ENCODE data around the gene CADPS.

- TF ChIP-seq, protein P1, sequence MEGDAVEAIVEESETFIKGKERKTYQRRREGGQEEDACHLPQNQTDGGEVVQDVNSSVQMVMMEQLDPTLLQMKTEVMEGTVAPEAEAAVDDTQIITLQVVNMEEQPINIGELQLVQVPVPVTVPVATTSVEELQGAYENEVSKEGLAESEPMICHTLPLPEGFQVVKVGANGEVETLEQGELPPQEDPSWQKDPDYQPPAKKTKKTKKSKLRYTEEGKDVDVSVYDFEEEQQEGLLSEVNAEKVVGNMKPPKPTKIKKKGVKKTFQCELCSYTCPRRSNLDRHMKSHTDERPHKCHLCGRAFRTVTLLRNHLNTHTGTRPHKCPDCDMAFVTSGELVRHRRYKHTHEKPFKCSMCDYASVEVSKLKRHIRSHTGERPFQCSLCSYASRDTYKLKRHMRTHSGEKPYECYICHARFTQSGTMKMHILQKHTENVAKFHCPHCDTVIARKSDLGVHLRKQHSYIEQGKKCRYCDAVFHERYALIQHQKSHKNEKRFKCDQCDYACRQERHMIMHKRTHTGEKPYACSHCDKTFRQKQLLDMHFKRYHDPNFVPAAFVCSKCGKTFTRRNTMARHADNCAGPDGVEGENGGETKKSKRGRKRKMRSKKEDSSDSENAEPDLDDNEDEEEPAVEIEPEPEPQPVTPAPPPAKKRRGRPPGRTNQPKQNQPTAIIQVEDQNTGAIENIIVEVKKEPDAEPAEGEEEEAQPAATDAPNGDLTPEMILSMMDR (IDR thresholded peaks at IDR 0.05), result peak in 4 of 12 donors; percentile 17 to 39 (median 26)
- no peak for TF ChIP-seq POLR2A (IDR thresholded peaks at IDR 0.05)
Measured at GRCh38 chr3:62589078-62589477, 286.1 kb downstream of the CADPS start.
